MCF 10A (cell line): ENCODE results near the gene RGS19. TPM values are rescaled to one million over a fixed set of nuclear protein-coding genes. Genes with fewer than 3 reads are reported as not detected.
"Not testable (repeated sequence)": the region's sequence is repeated elsewhere in the genome, so short reads cannot be mapped to it uniquely, and the experiment has no call there.

Source experiments
- Bru-seq: library from RNA; stranded (reverse); fragments of 400-500 nt; gene quantifications from one replicate; lab custom pipeline; 2021; lab: Mats Ljungman, UMichigan
- BruChase-seq, 2 experiments: library from RNA; stranded (reverse); fragments of 400-500 nt; gene quantifications; one replicate each; lab custom pipeline; 2021; lab: Mats Ljungman, UMichigan
- BruUV-seq: library from RNA; stranded (reverse); fragments of 400-500 nt; replicated peaks from 2 replicates; lab custom pipeline; 2021; lab: Mats Ljungman, UMichigan
- CTCF ChIA-PET: fragments of 300-600 bp; sonication (Branson Sonifier 250); formaldehyde crosslinking; extraction: SDS; loops from one replicate; lab custom pipeline; 2021; ENCODE audit warnings: antibody characterized with exemption, inconsistent platforms; lab: Yijun Ruan, JAX
- POLR2A ChIA-PET: fragments of 300-600, 350-650 bp; sonication (Branson Sonifier 250); formaldehyde crosslinking; extraction: SDS; loops from one replicate; lab custom pipeline; 2020; ENCODE audit warnings: antibody characterized with exemption, inconsistent platforms; lab: Yijun Ruan, JAX
- DNase-seq: peaks from one replicate; pipeline ENCODE4 v3.0.0-alpha.2; 2018; ENCODE audit not compliant: unreplicated experiment
- H3K27ac Mint-ChIP-seq: one replicate; pipeline ENCODE4 v1.8.0; 2022; ENCODE audit warnings: mild to moderate bottlenecking, low read depth, mixed read lengths; ENCODE audit not compliant: unreplicated experiment
- H3K27me3 Mint-ChIP-seq: one replicate; pipeline ENCODE4 v1.8.0; 2022; ENCODE audit warnings: mixed read lengths; ENCODE audit not compliant: insufficient read depth, unreplicated experiment
- H3K36me3 Mint-ChIP-seq: one replicate; pipeline ENCODE4 v1.8.0; 2022; ENCODE audit warnings: mild to moderate bottlenecking, moderate library complexity, mixed read lengths; ENCODE audit not compliant: insufficient read depth, unreplicated experiment
- H3K4me1 Mint-ChIP-seq: one replicate; pipeline ENCODE4 v1.8.0; 2022; ENCODE audit warnings: mixed read lengths; ENCODE audit not compliant: insufficient read depth, unreplicated experiment
- H3K4me3 Mint-ChIP-seq: one replicate; pipeline ENCODE4 v1.8.0; 2022; ENCODE audit warnings: mild to moderate bottlenecking, moderate library complexity, mixed read lengths; ENCODE audit not compliant: unreplicated experiment
- H3K9me3 Mint-ChIP-seq: one replicate; pipeline ENCODE4 v1.8.0; 2022; ENCODE audit warnings: mixed read lengths; ENCODE audit not compliant: unreplicated experiment
- CTCF ChIP-seq: fragments of 200-600 bp; IDR thresholded peaks from one replicate; pipeline ENCODE4 v1.8.0; 2022; ENCODE audit warnings: antibody characterized with exemption, mild to moderate bottlenecking; ENCODE audit not compliant: unreplicated experiment
- intact Hi-C: fragments of 100-400 bp; cut with micrococcal nuclease; formaldehyde crosslinking; loops from 2 replicates; pipeline ENCODE4 v1.14.1; 2022
- long read RNA-seq: library from polyadenylated mRNA; stranded (forward); transcript quantifications from one replicate; pipeline ENCODE4 v2.0.0, GENCODE V29; 2022
- total RNA-seq: library from RNA; stranded (reverse); gene quantifications from 2 replicates; pipeline ENCODE4 v1.2.3, GENCODE V29; 2022

RGS19 gene
- total RNA-seq (8.2 and 8.8 TPM in 2 replicates), Bru-seq, nascent RNA (percentile 30 among the genes with signal in this experiment), BruChase-seq, experiment 1, labeled RNA remaining after a 6-hour chase (percentile 40 among the genes with signal in this experiment), BruChase-seq, experiment 2, labeled RNA remaining after a 2-hour chase (percentile 38 among the genes with signal in this experiment)
- long read RNA-seq, transcript RGS19-201 (6 exons, 1,510 nt): major isoform, 9 of 21 reads
- long read RNA-seq, partial matches to known transcripts: 2 of 21 reads
- long read RNA-seq, other reads (novel, unspliced or antisense): 7 of 21 reads

GRCh38 chr20:64079273-64080012 lies at the start of gene RGS19:
RGS19 (minus strand) TSS chr20:64079518; CDS start chr20:64076886, 2,632 bp downstream.
- Mint-ChIP-seq H3K27ac (peak within 1 kb of the TSS; percentile 83), H3K27me3 (no peaks in the 10 kb centered on the region), H3K4me3 (peak within 1 kb of the TSS; percentile 73), H3K4me1 (peaks cover 8% of the 10 kb centered on the region), H3K9me3 (no peaks in the 10 kb centered on the region), H3K36me3 (peaks cover 6% of the 10 kb centered on the region)
- CTCF ChIA-PET: interaction anchor here (0.5 to 8.9 kb wide), 5 partner anchors 10 to 1574 kb away, joined by 3 to 93 read pairs (median 6); no protein-coding TSS in a partner anchor
- BruUV-seq: no TSS peak
- peak; percentile 47 for DNase-seq
- POLR2A ChIA-PET: interaction anchor here (0.6 to 2.0 kb wide), 10 partner anchors 14 to 806 kb away, joined by 3 to 10 read pairs (median 4); partner anchors contain the start of genes ARFGAP1, SAMD10 and TCEA2
- intact Hi-C loops: no loop called here
- TF ChIP-seq CTCF: no peak

GRCh38 chr20:64123517-64123916 lies 44.2 kb upstream of the RGS19 start:
- H3K4me3 Mint-ChIP-seq, DNase-seq, H3K27ac Mint-ChIP-seq, POLR2A ChIA-PET, intact Hi-C loops, H3K4me1 Mint-ChIP-seq, H3K9me3 Mint-ChIP-seq, CTCF ChIA-PET, BruUV-seq, H3K36me3 Mint-ChIP-seq: not testable (repeated sequence)
- H3K27me3 Mint-ChIP-seq: peaks cover 54% of the 10 kb centered on the region

- intact Hi-C loops, H3K4me1 Mint-ChIP-seq: not testable (repeated sequence)
- CTCF ChIA-PET: interaction anchor here (0.7 to 5.7 kb wide), 4 partner anchors 12 to 812 kb away, joined by 3 to 93 read pairs (median 15); partner anchors contain the start of genes LKAAEAR1, OPRL1 and RGS19
Observed at GRCh38 chr20:64122927-64123326, 43.6 kb upstream of the RGS19 start.

GRCh38 chr20:64121586-64121985 lies 42.3 kb upstream of the RGS19 start:
- POLR2A ChIA-PET: interaction anchor here (1.0 to 1.8 kb wide), 4 partner anchors 35 to 141 kb away, joined by 3 to 6 read pairs (median 4); partner anchors contain the start of gene PRPF6

More at GRCh38 chr20:64122927-64123326, 43.6 kb upstream of the RGS19 start:
- DNase-seq, H3K36me3 Mint-ChIP-seq, BruUV-seq, H3K27ac Mint-ChIP-seq, H3K9me3 Mint-ChIP-seq, H3K4me3 Mint-ChIP-seq: not testable (repeated sequence)
- H3K27me3 Mint-ChIP-seq: peaks cover 48% of the 10 kb centered on the region
- POLR2A ChIA-PET: interaction anchor here (1.8 kb wide), 1 partner anchor 40 kb away, joined by 4 read pairs; no protein-coding TSS in a partner anchor

More at GRCh38 chr20:64121586-64121985, 42.3 kb upstream of the RGS19 start:
- Mint-ChIP-seq H3K4me3 (no peak overlapping the region), H3K27me3 (peaks cover 47% of the 10 kb centered on the region), H3K27ac (no peak overlapping the region), H3K9me3 (no peaks in the 10 kb centered on the region), H3K4me1 (no peaks in the 10 kb centered on the region), H3K36me3 (no peaks in the 10 kb centered on the region)
- DNase-seq: no peak
- no TSS peak for BruUV-seq
- no peak for TF ChIP-seq CTCF
- CTCF ChIA-PET: interaction anchor here (0.9 to 5.7 kb wide), 15 partner anchors 11 to 577 kb away, joined by 3 to 93 read pairs (median 4); partner anchors contain the start of genes C20orf204, LKAAEAR1, OPRL1 and RGS19
- intact Hi-C loops: loop anchor here (2.0 kb wide), 1 partner anchor 143 kb away; the partner anchor contains the start of gene SAMD10
